GM19468 (cell line): ENCODE data around the gene TRIM64.
"Not testable (repeated sequence)": the region's sequence is repeated elsewhere in the genome, so short reads cannot be mapped to it uniquely, and the experiment has no call there.

Experiments used
- ATAC-seq: cut with Tn5 transposase; IDR thresholded peaks from one replicate; pipeline ENCODE4 v1.9.1; 2021; ENCODE audit warnings: mild to moderate bottlenecking, moderate library complexity, moderate number of reproducible peaks; ENCODE audit not compliant: unreplicated experiment; ENCODE audit errors: extremely low read depth

The TRIM64 gene, protein sequence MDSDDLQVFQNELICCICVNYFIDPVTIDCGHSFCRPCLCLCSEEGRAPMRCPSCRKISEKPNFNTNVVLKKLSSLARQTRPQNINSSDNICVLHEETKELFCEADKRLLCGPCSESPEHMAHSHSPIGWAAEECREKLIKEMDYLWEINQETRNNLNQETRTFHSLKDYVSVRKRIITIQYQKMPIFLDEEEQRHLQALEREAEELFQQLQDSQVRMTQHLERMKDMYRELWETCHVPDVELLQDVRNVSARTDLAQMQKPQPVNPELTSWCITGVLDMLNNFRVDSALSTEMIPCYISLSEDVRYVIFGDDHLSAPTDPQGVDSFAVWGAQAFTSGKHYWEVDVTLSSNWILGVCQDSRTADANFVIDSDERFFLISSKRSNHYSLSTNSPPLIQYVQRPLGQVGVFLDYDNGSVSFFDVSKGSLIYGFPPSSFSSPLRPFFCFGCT

GRCh38 chr11:89965737-89966136 is at the start of gene TRIM64:
Gene TRIM64 (plus strand): TSS chr11:89966037. CDS start chr11:89968504, 2,467 bp downstream.
- ATAC-seq = not testable (repeated sequence)

DNA sequence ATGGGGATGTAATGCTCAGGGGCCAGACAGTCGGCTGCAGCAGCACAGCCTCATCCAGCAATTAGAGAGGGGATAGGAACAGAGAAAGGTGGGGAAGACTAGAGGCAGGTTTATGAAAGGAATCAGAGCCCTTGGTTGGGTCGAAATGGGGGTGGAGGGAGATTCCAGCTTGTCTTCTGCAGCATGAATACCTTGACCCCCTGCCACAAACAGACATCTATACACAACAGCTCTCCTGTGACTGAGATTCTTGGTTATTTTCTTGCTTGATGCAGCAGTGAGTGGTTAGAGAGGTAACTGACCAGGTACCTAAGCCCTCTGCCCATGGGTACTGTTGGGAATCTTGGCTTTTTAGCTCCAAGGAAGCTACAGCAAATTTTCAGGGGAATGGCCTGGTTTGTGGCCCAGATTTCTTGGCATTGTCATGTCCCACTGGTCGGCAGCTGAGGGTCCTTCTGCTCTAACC is 43.6 kb upstream of the TRIM64 start, which contains the start of gene TRIM49D1:
Gene TRIM49D1 (minus strand): TSS at position 51 of the 466 bp plus-strand sequence. CDS start 4,535 bp downstream, outside the sequence.
- ATAC-seq = no peak

- not testable (repeated sequence) for ATAC-seq
Measured at GRCh38 chr11:89923764-89924163, 42.1 kb upstream of the TRIM64 start, which contains the start of gene TRIM49D2. Gene TRIM49D2 (plus strand): TSS chr11:89924064. CDS start chr11:89926762, 2,698 bp downstream.

- ATAC-seq = not testable (repeated sequence)
Measured at GRCh38 chr11:89960833-89961232, 5.0 kb upstream of the TRIM64 start.
